Activated CD4-positive, CD25-positive, alpha-beta regulatory T cell treated with anti-CD3 and anti-CD28 coated beads, Interleukin-2, amount 50 U/mL, for 16 hours (primary cell): Measurements from ENCODE around the gene MRPL20.
"Not testable (repeated sequence)": the region's sequence is repeated elsewhere in the genome, so short reads cannot be mapped to it uniquely, and the experiment has no call there.

Experiments
- DNase-seq: peaks from one replicate; pipeline ENCODE4 v3.0.0-alpha.2; 2020; ENCODE audit warnings: low read depth, low spot score

MRPL20 gene

GRCh38 chr1:1406821-1407635, at the start of gene MRPL20:
TSS of gene MRPL20 (minus strand) at chr1:1407293. CDS start at chr1:1407217, 76 bp downstream.
- DNase-seq = peak; percentile 97

DNA sequence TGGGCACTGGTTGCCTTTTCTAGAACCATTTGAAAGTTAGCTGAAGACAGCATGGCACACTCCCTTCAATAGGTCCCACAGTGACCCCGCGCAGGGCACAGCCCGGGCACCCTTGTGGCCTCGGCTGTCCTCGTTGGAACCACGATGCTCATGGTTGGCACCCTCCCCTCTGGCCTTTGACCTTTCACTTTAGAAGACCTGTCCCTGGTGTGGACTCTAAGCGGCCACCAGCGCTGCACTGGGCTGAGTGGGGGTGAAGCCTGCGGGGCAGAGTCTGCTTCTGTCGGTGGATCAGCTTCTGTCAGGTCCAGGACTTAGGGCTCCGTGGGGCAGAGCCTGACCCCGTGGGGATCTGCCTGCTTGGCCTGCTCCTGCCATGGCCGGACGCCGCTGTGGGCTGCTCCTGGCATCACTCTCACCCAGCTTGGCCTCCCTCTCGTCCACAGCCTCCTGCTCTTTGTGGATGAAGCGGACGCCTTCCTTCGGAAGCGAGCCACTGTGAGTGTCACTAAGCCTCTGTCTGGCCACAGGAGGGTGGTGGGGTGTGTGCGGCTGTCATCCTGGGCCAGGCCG, 49.7 kb upstream of the MRPL20 start:
- DNase-seq = not testable (repeated sequence)

- DNase-seq = not testable (repeated sequence)
These were observed 48.8 kb upstream of the MRPL20 start for GRCh38 chr1:1455934-1456333.

GRCh38 chr1:1455366-1455884, 48.3 kb upstream of the MRPL20 start:
- DNase-seq = no peak

DNA sequence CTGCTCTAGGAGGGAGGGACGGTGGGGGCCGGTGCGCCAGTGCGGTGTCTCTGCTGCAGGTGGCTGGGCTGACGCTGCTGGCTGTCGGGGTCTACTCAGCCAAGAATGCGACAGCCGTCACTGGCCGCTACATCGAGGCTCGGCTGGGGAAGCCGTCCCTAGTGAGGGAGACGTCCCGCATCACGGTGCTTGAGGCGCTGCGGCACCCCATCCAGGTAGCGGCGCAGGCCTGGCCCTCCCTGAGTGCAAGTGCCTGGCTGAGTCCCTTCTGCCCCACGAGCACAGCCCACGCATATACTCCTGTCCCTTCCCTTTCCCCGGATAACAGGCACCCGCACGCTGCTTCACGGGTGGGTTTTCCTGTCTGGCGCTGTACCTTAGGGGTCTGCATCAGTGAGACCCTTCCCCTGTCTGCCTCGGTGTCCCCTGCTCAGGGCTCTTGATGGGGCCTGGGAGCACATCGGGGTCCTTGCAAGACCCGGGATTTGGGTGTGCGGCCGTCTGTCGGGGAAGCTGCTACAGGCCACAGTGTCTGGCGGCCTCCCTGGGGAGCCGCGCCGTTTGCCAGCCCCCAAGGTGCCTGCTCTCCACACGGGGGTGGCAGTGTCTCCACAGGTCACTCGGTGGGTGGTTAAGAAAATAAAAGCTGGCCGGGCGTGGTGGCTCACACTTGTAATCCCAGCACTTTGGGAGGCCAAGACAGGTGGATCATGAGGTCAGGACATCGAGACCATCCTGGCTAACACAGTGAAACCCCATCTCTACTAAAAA, 47.4 kb upstream of the MRPL20 start:
- DNase-seq = not testable (repeated sequence)

DNA sequence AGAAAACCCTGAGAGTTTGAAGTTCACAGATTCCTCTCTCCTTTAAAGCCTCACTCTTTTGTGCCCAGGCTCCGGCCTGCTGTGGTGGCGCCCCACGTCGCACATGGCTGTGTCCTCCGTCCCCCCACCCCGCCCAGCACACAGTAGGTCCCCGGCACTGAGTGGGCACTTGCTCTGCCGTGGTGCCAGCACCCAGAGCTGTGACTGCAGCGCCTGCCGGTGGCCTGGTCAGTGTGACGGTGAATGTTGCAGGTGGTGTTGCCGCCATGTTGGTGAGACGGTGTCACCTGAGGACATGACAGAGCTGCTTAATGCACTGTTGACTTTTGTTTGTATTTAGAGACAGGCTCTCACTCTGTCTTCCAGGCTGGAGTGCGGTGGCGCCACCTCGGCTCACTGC, 45.8 kb upstream of the MRPL20 start:
- DNase-seq = no peak

DNA sequence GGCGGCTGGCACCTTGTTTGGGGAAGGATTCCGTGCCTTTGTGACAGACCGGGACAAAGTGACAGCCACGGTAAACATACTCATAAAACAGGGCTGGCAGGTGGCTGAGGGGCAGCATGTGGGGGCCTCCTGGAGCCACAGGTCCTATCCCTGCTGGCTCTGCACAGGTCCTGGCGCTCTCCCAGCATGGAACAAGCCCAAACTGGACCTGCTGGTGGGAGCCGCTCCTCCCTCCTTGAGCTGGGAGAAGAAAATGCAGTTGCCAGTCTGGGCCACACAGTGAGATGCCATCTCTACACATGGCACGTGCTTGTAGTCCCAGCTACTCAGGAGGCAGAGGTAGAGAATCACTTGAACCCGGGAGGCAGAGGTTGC, 45.3 kb upstream of the MRPL20 start:
- not testable (repeated sequence) for DNase-seq

GRCh38 chr1:1451696-1452364, 44.7 kb upstream of the MRPL20 start:
- DNase-seq = no peak

GRCh38 chr1:1450616-1451015, 43.5 kb upstream of the MRPL20 start:
- DNase-seq = not testable (repeated sequence)

GRCh38 chr1:1449099-1449739, 42.1 kb upstream of the MRPL20 start, which contains the start of gene ATAD3C:
TSS of gene ATAD3C (plus strand) at chr1:1449689. CDS start at chr1:1450684, 995 bp downstream.
- no peak for DNase-seq

DNA sequence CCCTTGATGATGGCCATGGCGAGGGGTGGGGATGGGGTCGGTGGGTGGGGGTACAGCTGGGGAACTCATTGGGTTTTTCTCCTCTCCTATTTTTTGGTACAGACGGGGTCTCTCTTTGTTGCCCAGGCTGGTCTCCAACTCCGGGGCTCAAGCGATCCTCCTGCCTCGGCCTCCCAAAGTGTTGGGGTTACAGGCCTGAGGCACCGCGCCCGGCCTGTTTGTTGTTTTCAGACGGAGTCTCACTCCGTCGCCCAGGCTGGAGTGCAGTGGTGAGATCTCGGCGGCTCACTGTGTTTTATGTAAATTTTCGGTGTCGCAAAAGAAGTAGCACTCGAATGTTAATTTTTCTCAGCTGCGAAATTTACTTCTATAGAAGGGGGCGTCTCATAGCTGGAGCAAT, 39.5 kb upstream of the MRPL20 start:
- not testable (repeated sequence) for DNase-seq

DNA sequence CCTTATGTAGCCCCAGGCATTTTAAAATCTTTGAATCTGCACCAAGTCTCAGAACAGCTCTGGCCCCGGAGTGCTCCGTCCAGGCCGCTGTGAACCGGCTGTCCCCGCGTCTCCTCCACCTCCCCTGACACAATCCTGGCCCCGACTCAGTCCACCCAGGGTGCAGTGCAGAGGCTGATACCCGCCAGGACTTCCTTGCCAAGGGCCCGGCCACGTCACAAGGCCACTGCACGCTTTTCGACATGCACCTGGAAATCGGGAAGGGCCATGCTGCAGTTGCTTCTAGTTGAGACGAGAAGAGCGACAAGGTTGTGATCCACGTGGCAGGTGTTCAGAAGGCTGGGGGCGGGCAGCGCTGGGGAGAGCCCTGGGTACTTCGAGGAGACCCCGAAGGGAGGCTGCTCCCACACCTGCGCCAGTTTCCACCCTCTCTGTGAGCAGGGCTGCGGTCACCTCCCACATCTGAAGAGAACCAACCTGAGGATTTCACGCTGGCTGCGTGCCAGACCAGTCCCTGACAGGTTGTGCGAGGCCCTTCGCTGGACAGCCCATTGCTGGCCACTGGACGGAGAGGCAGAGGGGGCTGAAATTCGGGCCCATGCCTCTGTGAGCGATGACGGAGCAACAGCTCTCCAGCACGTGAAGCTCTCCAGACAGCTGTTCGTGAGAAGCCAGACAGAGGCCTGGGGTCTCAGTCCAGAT, 35.1 kb upstream of the MRPL20 start:
- DNase-seq = no peak

DNA sequence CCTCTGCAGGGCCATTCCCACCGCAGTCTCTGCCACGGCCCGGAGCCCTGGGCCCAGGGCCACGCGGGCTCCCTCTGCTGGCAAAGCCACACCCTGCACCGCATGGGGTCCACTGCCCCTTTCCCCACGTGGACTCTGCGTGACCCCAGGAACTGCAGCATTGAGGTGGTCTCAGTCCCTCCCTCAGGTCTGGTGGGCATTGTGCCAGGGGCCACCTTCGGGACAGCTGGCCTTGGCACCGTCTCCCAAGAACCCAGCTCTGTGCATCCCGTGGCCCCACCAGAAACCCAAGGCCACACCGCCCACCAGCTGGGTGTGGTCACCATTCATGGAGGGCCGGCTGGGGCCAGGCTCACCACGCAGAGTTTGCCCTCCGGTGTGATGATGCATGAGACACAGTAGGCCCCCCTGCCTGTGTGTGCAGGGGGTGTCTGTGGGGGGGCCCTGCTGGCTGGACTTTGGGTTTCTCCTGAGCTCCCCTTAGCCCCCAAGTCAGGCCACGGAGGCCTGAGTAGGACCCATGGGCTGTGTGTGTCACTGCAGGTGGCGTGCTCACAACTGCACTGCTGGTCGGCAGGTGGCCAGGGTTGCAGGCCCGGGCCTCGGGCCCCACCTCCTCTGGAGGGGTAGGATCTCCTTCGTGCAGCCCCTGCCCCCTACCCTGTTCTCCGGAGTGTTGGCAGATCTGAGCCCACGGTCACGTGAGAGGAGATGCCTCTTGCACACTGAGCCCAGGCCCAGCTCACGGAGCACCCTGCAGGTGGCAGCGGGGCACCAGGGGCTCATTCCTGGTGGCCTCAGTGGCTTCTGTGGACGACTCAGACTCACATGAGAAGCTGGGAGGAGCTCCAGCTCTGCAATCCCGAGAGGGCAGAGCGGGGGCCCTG, 34.2 kb upstream of the MRPL20 start:
- peak; percentile 26 for DNase-seq

- no peak for DNase-seq
These were observed 33.3 kb upstream of the MRPL20 start for GRCh38 chr1:1440262-1441001.

GRCh38 chr1:1439546-1440261, 32.6 kb upstream of the MRPL20 start:
- no peak for DNase-seq

DNA sequence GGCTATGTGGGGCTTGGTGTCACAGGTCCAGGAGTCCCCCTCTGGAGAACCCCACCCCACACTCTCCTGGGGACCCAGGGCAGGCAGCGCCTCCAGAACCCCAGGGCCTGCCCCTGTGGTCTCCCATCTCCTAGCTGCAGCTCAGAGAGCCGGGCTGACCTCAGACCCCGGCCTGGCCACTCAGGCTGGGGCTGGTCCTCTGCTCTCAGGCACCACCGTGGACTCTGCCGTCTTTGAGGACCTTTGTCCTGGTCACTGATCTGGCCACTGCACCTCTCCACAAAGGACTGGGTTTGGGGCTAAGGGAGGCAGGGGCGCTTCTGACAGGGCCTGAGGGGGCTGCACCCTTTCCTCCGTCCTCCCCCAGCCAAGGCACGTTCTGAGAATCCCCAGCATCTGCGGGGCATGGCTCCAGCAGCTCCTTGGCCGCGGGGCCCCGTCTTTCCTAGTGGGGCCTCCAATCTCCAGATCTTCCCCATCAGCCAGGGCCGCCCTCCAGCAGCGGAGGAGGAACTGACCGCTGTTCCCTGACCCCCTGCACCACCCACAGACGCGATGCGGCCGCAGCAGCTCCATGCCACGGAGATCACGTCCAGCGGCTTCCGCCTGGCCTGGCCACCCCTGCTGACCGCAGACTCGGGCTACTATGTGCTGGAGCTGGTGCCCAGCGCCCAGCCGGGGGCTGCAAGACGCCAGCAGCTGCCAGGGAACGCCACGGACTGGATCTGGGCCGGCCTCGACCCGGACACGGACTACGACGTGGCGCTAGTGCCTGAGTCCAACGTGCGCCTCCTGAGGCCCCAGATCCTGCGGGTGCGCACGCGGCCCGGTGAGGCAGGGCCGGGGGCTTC, 31.7 kb upstream of the MRPL20 start:
- DNase-seq = no peak

GRCh38 chr1:1437904-1438376, 30.8 kb upstream of the MRPL20 start:
- DNase-seq = no peak
